Central memory CD8-positive, alpha-beta T cell (primary cell): ENCODE results near the gene ROCK2.

ENCODE experiments used
- ATAC-seq: fragments of 150-1000 bp; cut with Tn5 transposase; replicated peaks from 2 replicates; pipeline ENCODE4 v1.10.0; 2022; ENCODE audit warnings: mild to moderate bottlenecking, moderate FRiP score, moderate number of reproducible peaks; ENCODE audit not compliant: poor library complexity, severe bottlenecking; ENCODE audit errors: extremely low read depth
- DNase-seq, 2 donors: peaks; one replicate each; pipeline ENCODE4 v3.0.0; 2021; ENCODE audit warnings: low spot score in 2 of 2
- H3K27ac Mint-ChIP-seq: one replicate; pipeline ENCODE4 v1.8.0; 2022; ENCODE audit warnings: low read depth, mild to moderate bottlenecking, moderate library complexity, mixed read lengths
- H3K27me3 Mint-ChIP-seq: one replicate; pipeline ENCODE4 v1.8.0; 2022; ENCODE audit warnings: mixed read lengths
- H3K36me3 Mint-ChIP-seq: one replicate; pipeline ENCODE4 v1.8.0; 2022; ENCODE audit warnings: mild to moderate bottlenecking, moderate library complexity, mixed read lengths; ENCODE audit not compliant: insufficient read depth
- H3K4me1 Mint-ChIP-seq: one replicate; pipeline ENCODE4 v1.8.0; 2022; ENCODE audit warnings: mixed read lengths
- H3K4me3 Mint-ChIP-seq: one replicate; pipeline ENCODE4 v1.8.0; 2022; ENCODE audit warnings: mild to moderate bottlenecking, moderate library complexity, mixed read lengths
- H3K9me3 Mint-ChIP-seq: one replicate; pipeline ENCODE4 v1.8.0; 2022; ENCODE audit warnings: mixed read lengths

The ROCK2 gene

DNA sequence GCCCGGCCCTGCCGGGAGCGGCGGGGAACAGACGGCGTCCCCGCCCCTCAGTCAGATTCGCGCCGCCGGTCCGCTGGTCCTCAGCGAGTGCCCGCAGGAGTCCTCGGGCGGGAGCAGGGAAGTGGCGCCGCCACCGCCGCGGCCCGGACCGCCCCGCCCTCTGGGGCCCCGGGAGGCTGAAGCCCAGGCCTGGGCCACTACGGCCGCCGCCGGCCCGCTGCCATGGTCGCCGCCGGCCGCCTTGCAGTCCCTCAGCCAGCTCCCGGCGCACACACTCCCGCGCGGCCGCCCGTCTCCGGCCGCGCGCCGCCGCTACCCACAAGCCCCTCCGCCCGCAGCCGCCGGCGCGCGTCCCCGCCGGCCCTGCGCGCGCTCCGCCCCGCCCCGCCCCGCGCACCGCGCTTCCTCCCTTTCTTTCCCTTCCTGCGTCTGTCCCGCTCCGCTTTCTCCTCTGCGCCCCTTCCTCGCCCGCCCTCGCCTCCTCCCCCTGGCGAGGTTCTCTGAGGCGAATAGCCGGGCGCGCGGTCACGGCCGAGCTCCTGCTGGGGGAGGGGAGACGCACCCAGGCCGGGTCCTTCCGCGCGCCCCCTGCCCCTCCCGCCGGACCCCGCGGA, at the start of gene ROCK2:
TSS of gene ROCK2 (minus strand) at position 295 of the 614 bp plus-strand sequence. CDS start 500 bp downstream, outside the sequence.
- Mint-ChIP-seq H3K4me1 (peaks cover 26% of the 10 kb centered on the region), H3K4me3 (peak within 1 kb of the TSS; percentile 100), H3K27me3 (no peaks in the 10 kb centered on the region), H3K9me3 (no peaks in the 10 kb centered on the region), H3K36me3 (peaks cover 10% of the 10 kb centered on the region), H3K27ac (peak within 1 kb of the TSS; percentile 96)
- peak; percentile 20 to 21 for DNase-seq
- peak; percentile 61 for ATAC-seq

DNA sequence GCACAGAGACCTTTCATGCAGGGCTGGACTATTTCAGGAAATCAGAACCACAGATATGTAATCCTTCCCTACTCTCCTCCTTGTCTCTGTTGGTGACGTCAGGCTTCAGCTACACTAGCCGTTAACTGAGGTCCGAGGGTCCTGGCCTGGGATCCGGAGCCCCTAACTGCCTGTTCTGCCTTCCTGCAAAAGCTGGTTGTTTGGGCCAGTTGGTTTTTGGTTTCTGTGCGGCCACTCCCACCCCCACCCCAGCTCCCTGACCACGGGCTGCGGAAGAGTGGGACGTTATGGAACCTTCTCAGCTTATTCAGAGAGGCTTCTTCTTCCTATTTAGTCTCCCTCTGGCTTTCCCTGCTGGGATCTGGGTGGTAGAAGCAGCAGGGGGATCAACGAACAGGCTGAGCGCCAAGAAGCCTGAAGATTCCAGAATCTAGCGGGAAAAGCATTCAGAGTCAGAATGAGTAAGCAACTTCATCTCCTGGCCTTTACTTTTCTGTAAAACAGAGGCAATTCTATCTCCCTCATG, 49.3 kb upstream of the ROCK2 start:
- ATAC-seq: no peak
- Mint-ChIP-seq H3K4me3 (no peak overlapping the region), H3K4me1 (no peaks in the 10 kb centered on the region), H3K36me3 (peaks cover 1% of the 10 kb centered on the region), H3K9me3 (no peaks in the 10 kb centered on the region), H3K27ac (no peak overlapping the region), H3K27me3 (peaks cover 11% of the 10 kb centered on the region)
- no peak for DNase-seq

DNA sequence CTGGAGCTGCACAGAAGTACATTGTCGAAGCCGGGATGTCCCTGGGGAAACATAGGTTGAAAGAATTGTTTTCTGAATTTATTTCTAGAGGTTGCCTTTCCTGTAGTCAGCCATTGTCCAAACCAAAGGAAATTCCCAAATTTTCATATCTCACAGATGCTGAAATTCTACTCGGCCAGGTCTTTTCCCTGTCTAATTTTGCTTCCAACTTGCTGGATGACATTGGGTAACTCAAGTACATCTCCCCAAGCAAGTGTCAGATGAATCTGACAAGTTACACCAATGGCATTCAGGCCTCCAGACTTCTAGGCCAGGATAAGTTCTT, 47.5 kb upstream of the ROCK2 start:
- H3K4me1 Mint-ChIP-seq: no peaks in the 10 kb centered on the region
- ATAC-seq (no peak), DNase-seq (no peak)
- peaks cover 5% of the 10 kb centered on the region for H3K27me3 Mint-ChIP-seq
- H3K9me3 Mint-ChIP-seq: no peaks in the 10 kb centered on the region
- H3K36me3 Mint-ChIP-seq: peaks cover 1% of the 10 kb centered on the region
- H3K4me3 Mint-ChIP-seq: no peak overlapping the region
- H3K27ac Mint-ChIP-seq: no peak overlapping the region

DNA sequence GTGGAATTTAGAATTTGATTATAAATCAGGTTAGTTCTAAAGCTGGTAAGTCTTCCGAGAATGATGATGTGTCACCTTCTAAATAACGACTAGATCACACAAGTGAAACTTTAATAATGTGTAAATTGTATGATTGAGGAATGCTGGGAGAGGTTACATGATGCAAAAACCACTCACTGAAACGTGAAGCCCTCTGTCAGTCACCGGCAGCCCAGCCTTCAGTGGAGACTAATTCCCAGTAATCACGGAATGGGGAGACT, 45.9 kb upstream of the ROCK2 start:
- Mint-ChIP-seq H3K4me3 (no peak overlapping the region), H3K27ac (no peak overlapping the region), H3K9me3 (no peaks in the 10 kb centered on the region), H3K36me3 (peaks cover 1% of the 10 kb centered on the region), H3K4me1 (no peaks in the 10 kb centered on the region), H3K27me3 (no peaks in the 10 kb centered on the region)
- no peak for DNase-seq
- no peak for ATAC-seq

DNA sequence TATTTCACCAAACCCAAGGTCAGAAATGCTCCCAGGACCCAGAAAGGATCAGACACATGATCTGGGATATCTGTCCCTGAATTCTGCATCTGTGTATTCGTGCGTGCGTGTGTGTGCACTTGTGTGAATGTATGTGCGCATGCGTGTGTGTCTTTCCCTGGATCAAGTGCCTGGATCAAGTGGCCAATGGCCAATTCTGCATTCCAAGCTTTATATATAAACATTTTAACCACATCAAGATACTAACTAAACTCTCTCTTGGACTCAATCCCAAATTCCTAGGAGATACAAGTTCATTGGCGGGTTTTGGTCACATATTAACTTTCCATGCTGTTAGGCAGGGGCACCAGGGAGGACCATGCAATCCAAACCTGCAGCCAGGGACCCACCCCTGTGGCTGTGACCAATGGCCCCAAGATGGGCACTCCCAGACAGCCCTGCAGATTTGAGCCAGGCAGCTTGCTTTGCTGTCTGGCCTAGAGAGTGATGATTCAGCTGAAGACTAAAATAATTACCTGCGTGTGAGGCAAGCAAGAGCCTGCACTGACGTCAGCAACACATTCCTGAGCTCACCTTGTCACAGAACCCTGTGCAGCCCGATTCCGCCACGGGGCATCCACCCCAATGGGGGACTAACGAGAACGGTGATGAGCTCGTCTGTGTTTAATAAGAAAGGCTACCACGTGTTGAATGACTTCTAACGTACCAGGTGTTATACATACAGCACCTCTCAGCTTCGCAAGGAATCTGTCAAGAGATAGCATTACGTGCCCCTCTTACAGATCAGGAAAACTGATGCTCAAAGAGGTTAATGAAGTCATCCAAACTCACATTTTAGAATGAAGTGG, 45.3 kb upstream of the ROCK2 start:
- Mint-ChIP-seq H3K4me1 (no peaks in the 10 kb centered on the region), H3K9me3 (no peaks in the 10 kb centered on the region), H3K27me3 (no peaks in the 10 kb centered on the region), H3K36me3 (no peaks in the 10 kb centered on the region), H3K27ac (no peak overlapping the region), H3K4me3 (no peak overlapping the region)
- ATAC-seq: no peak
- DNase-seq: no peak

DNA sequence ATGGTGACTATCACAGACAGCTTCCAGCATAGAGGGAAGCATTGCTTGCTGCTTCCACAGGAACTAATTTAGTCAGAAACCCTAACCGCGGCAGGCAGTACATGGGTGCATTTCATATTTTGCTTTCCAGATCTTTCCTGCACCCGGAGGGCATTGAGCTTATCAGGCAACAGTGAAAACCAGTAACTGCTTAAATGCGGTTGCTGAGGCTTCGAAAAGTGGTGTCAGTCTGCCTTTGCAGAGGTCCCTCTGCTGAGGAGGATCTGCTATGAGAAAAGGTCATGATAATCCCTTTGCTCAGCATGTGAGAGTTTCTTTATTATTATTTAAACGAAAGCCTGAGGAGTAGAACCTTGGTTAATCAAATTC, 44.6 kb upstream of the ROCK2 start:
- H3K27me3 Mint-ChIP-seq: no peaks in the 10 kb centered on the region
- no peaks in the 10 kb centered on the region for H3K9me3 Mint-ChIP-seq
- H3K4me3 Mint-ChIP-seq: no peak overlapping the region
- DNase-seq: no peak
- no peaks in the 10 kb centered on the region for H3K4me1 Mint-ChIP-seq
- no peak overlapping the region for H3K27ac Mint-ChIP-seq
- no peaks in the 10 kb centered on the region for H3K36me3 Mint-ChIP-seq
- ATAC-seq: no peak

DNA sequence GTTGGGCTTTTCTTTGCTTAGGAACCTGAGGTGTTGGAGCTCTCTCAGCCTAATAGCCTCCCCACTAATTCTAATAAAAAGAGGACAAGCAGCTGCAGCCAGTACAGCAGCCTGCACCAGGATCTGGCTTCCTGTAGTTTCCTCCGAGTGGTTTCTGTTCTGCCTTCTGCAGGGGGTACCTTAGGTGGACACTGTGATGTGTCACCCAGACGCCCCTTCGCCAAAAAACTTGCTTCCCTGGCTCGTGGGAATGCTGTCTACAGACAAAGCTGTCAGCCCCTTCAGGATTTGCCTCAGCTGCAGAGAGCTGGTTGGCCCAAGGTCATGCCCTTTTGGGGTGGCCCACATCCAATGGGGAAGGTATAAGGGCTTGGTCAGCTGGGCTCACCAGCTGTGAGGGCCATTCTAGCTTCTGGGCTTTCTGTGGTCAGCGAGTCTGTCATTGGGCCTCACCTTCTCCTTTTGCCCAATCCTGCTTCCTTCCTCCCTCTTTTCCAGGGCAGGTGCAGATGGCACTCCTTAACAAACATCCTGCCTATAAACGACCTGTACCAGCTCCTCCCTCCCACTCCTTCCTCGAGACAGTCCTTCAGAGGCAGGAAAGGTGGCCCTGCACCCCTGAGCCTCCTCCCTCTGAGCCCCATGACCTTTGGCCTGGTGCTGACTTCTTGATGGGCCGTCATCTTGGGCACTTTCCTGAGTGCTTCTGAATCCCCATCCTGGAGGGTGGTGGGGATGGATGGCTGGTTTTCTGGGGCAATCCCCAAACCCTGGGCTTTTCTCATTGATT, 44.0 kb upstream of the ROCK2 start:
- ATAC-seq: no peak
- Mint-ChIP-seq H3K4me3 (no peak overlapping the region), H3K9me3 (no peaks in the 10 kb centered on the region), H3K36me3 (no peaks in the 10 kb centered on the region), H3K4me1 (no peaks in the 10 kb centered on the region), H3K27me3 (no peaks in the 10 kb centered on the region), H3K27ac (no peak overlapping the region)
- DNase-seq: no peak

DNA sequence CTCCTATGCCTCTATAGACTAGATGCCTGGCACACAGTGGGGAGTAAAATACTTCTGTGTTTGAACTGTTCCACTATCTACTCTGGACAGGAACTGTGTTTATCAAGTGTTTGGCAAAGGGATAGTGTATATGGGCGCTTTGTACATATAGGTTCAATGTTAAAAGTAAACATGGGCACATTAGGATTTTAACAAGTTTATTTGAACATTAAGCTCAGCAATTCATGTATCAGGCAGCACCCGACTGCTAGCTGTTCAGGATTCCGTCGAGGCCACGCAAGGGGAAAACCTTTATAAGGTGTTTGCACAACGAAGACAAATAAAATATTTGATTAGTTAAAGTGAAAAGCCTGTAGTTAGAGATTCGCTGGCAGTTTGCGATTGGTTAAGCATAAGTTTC, 43.4 kb upstream of the ROCK2 start:
- Mint-ChIP-seq H3K36me3 (no peaks in the 10 kb centered on the region), H3K9me3 (no peaks in the 10 kb centered on the region), H3K4me3 (no peak overlapping the region), H3K27me3 (no peaks in the 10 kb centered on the region), H3K4me1 (no peaks in the 10 kb centered on the region), H3K27ac (no peak overlapping the region)
- DNase-seq (no peak), ATAC-seq (no peak)

DNA sequence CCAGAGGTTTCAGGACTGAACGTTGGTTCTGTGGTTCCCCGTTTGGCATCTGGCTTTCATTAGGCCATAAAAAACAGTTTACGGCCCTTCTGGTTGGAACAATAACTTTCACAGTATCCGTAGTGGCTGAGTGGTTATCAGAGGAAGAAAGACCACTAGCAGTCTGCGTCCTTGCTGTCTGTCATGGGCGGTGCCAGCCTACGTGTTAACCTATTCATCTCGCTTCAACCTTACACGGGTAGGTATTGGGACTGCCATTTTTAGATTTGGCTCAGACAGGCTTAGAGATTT, 42.6 kb upstream of the ROCK2 start:
- Mint-ChIP-seq H3K27ac (no peak overlapping the region), H3K27me3 (no peaks in the 10 kb centered on the region), H3K4me3 (no peak overlapping the region), H3K9me3 (no peaks in the 10 kb centered on the region), H3K36me3 (no peaks in the 10 kb centered on the region), H3K4me1 (no peaks in the 10 kb centered on the region)
- ATAC-seq: no peak
- DNase-seq: no peak

DNA sequence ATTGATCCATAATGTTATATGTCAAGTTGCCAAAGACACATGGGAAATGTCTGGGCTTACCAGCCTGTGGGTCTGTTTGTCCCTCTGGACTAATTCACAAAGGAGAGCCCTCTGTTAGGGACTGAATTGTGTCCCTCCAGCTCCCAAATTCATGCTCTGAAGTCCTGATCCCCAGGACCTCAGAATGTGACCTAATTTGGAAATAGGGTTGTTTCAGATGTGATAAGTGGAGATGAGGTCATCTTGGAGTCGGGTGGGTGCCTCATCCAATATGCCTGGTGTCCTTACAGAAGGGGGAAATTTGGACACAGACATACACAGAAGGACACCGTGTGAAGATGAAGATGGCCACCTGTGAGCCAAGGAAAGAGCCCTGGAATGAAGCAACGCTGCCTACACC, 41.4 kb upstream of the ROCK2 start:
- no peaks in the 10 kb centered on the region for H3K36me3 Mint-ChIP-seq
- H3K9me3 Mint-ChIP-seq: no peaks in the 10 kb centered on the region
- ATAC-seq (no peak), DNase-seq (no peak)
- H3K27ac Mint-ChIP-seq: no peak overlapping the region
- H3K27me3 Mint-ChIP-seq: no peaks in the 10 kb centered on the region
- no peak overlapping the region for H3K4me3 Mint-ChIP-seq
- H3K4me1 Mint-ChIP-seq: no peaks in the 10 kb centered on the region

DNA sequence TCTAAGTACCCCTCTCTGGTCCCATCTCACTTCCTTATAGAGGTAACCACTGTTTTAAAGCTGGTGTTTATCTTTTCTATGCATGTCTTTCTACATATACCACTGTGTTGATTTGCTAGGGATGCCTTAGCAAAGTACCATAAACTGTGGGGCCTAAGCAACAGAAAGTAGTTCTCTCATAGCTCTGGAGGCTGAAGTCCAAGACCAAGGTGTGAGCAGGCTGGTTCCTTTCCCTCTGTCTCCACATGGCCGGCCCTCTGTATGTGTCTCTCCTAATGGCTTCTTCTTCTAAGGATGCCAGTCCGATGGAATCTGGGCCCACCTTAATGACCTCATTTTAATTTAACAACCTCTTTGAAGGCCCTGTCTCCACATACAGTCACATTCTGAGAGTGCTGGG, 40.8 kb upstream of the ROCK2 start:
- H3K36me3 Mint-ChIP-seq: no peaks in the 10 kb centered on the region
- H3K27ac Mint-ChIP-seq: no peak overlapping the region
- no peak overlapping the region for H3K4me3 Mint-ChIP-seq
- DNase-seq (no peak), ATAC-seq (no peak)
- no peaks in the 10 kb centered on the region for H3K27me3 Mint-ChIP-seq
- no peaks in the 10 kb centered on the region for H3K9me3 Mint-ChIP-seq
- no peaks in the 10 kb centered on the region for H3K4me1 Mint-ChIP-seq

DNA sequence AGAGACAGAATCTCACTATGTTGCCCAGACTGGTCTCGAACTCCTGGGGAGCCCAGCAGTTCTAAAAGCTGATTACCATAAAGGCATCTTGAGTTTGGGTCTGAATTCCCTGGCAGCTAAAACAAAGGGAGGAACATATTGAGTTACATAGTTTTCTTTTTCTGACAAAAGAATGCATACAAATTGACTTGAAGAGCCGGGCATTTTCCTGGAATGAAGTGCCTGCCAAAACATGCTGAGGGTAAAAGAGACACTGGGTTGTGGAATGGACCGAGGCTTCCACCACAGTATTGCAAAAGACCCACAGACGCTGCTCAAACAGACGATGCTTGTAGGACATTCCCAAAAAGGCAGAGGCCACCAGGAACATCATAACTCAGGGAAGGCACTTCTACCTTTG, 35.1 kb upstream of the ROCK2 start:
- no peak for ATAC-seq
- Mint-ChIP-seq H3K27me3 (no peaks in the 10 kb centered on the region), H3K27ac (no peak overlapping the region), H3K9me3 (no peaks in the 10 kb centered on the region), H3K36me3 (no peaks in the 10 kb centered on the region), H3K4me3 (no peak overlapping the region), H3K4me1 (no peaks in the 10 kb centered on the region)
- DNase-seq: no peak

DNA sequence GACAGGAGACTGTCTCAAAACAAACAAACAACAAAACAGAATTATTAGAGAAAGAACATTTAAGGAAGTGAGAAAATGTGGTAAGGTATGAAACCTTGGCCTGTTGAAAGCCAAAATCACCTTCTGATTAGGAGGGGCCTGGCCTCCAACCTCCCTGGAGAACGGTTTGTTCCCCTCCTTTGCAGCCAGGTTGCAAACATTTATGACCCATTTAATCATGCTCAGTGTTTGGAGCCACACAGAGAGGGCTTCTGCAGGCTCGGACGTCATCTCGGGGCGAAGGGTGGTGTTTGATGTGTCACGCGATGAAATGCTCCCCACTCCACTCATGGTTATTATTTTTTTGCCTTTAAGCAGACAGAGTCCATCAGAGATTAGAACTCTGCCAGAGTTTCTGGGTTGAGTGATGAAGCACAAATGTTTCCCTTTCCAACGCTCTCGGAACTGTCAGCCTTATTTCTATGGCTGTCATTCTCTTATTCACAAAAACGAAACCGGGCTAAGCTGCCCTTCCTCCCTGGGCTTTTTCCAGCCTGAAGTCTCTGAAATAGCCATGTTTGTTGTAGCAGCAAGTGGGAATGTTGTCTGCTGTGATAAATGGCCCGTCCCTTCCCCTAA, 33.6 kb upstream of the ROCK2 start:
- Mint-ChIP-seq H3K4me3 (no peak overlapping the region), H3K36me3 (no peaks in the 10 kb centered on the region), H3K27me3 (peaks cover under 1% of the 10 kb centered on the region), H3K9me3 (no peaks in the 10 kb centered on the region), H3K27ac (no peak overlapping the region), H3K4me1 (no peaks in the 10 kb centered on the region)
- DNase-seq (no peak), ATAC-seq (no peak)
